Endothelial cell of umbilical vein (primary cell): ENCODE measurements around the gene ITPR1. TPM values are rescaled to one million over a fixed set of nuclear protein-coding genes. Genes with fewer than 3 reads are reported as not detected.

Experiments
- BruUV-seq: library from RNA; stranded (reverse); fragments of 400-500 nt; replicated peaks from 2 replicates; lab custom pipeline; 2021; lab: Mats Ljungman, UMichigan
- CTCF ChIA-PET: fragments of 300-600, 350-600 bp; sonication (Branson Sonifier 250); formaldehyde crosslinking; loops from one replicate; lab custom pipeline; 2021; ENCODE audit warnings: antibody characterized with exemption, inconsistent platforms; lab: Charles Lee
- POLR2A ChIA-PET: fragments of 300-600, 350-600 bp; sonication (Branson Sonifier 250); formaldehyde crosslinking; loops from one replicate; lab custom pipeline; 2021; ENCODE audit warnings: antibody characterized with exemption, inconsistent platforms; lab: Charles Lee
- DNase-seq: peaks from one replicate; pipeline ENCODE4 v3.0.0-alpha.2; 2011; ENCODE audit warnings: low read depth, low spot score
- FAIRE-seq: peaks from 2 replicates; lab custom pipeline; 2011; peaks lifted over from hg19 to GRCh38; lab: Jason Lieb, UNC
- H2AFZ ChIP-seq: 2 replicates; pipeline ENCODE4 v1.6.0; 2012; ENCODE audit warnings: low read depth, low read length, control low read depth, inconsistent platforms
- H3K27ac ChIP-seq: 2 replicates; pipeline ENCODE4 v1.5.1; 2011; ENCODE audit warnings: low read depth, mild to moderate bottlenecking, control low read depth, low read length, moderate library complexity; ENCODE audit not compliant: insufficient read depth
- H3K27me3 ChIP-seq, 2 experiments: 2 replicates each; pipeline versions ENCODE4 v1.6.0 to v1.6.1; 2011; ENCODE audit warnings: low read length in 2 of 2, mixed read lengths in 1 of 2; ENCODE audit not compliant: control insufficient read depth in 2 of 2, insufficient read depth in 2 of 2
- H3K36me3 ChIP-seq, 2 experiments: 2 replicates in 1 of 2; 3 replicates in 1 of 2; pipeline ENCODE4 v1.5.1; 2011; ENCODE audit warnings: low read length in 2 of 2, mild to moderate bottlenecking in 1 of 2, moderate library complexity in 1 of 2; ENCODE audit not compliant: control insufficient read depth in 2 of 2, insufficient read depth in 2 of 2; ENCODE audit errors: extremely low read depth in 1 of 2
- H3K4me1 ChIP-seq: 3 replicates; pipeline ENCODE4 v1.5.1; 2011; ENCODE audit warnings: mild to moderate bottlenecking, low read length; ENCODE audit not compliant: control insufficient read depth, insufficient read depth; ENCODE audit errors: extremely low read depth
- H3K4me2 ChIP-seq: 2 replicates; pipeline ENCODE4 v1.6.1; 2011; ENCODE audit warnings: low read length, control low read depth, mixed read lengths; ENCODE audit not compliant: insufficient read depth
- H3K4me3 ChIP-seq, 3 experiments: fragments of 200-600 bp in 1 of 3; sonication (generic), shearing (Covaris generic) in 1 of 3; replicated peaks in 1 of 3; 2 replicates each; pipeline ENCODE4 v1.5.1; 2011 to 2016; ENCODE audit warnings: control low read depth in 3 of 3, low read length in 3 of 3, mild to moderate bottlenecking in 2 of 3, inconsistent platforms in 1 of 3, low read depth in 1 of 3, moderate library complexity in 1 of 3; ENCODE audit not compliant: insufficient read depth in 1 of 3
- H3K79me2 ChIP-seq: 2 replicates; pipeline ENCODE4 v1.6.0; 2012; ENCODE audit warnings: low read length, inconsistent platforms; ENCODE audit not compliant: control insufficient read depth, insufficient read depth
- H3K9ac ChIP-seq: replicated peaks from 2 replicates; pipeline ENCODE3; 2011; ENCODE audit warnings: low read length, control low read depth; ENCODE audit not compliant: insufficient read depth; ENCODE audit errors: extremely low read depth
- H3K9me1 ChIP-seq: replicated peaks from 3 replicates; pipeline ENCODE4 v1.6.0; 2011; ENCODE audit warnings: mild to moderate bottlenecking, low read length; ENCODE audit not compliant: control insufficient read depth, insufficient read depth; ENCODE audit errors: extremely low read depth
- H3K9me3 ChIP-seq: replicated peaks from 2 replicates; pipeline ENCODE4 v1.5.1; 2012; ENCODE audit warnings: low read length, inconsistent platforms; ENCODE audit not compliant: control insufficient read depth, insufficient read depth
- H4K20me1 ChIP-seq: replicated peaks from 2 replicates; pipeline ENCODE3; 2011; ENCODE audit warnings: mild to moderate bottlenecking, low read length; ENCODE audit not compliant: control insufficient read depth, insufficient read depth; ENCODE audit errors: extremely low read depth
- EZH2 ChIP-seq: IDR thresholded peaks from 2 replicates; pipeline ENCODE4 v1.6.1; 2012; ENCODE audit warnings: borderline replicate concordance, low read depth, mild to moderate bottlenecking, moderate library complexity, low read length, inconsistent platforms; ENCODE audit not compliant: severe bottlenecking
- FOS ChIP-seq: IDR thresholded peaks from 2 replicates; pipeline ENCODE4 v1.6.1; 2011; ENCODE audit warnings: mild to moderate bottlenecking, low read length, moderate library complexity, borderline replicate concordance; ENCODE audit not compliant: insufficient read depth
- GATA2 ChIP-seq: IDR thresholded peaks from 2 replicates; pipeline ENCODE4 v1.7.0; 2011; ENCODE audit warnings: low read depth, mild to moderate bottlenecking, moderate library complexity, mixed read lengths, low read length; ENCODE audit not compliant: insufficient read length, insufficient read depth
- JUN ChIP-seq: IDR thresholded peaks from 2 replicates; pipeline ENCODE4 v1.6.1; 2011; ENCODE audit warnings: borderline replicate concordance, low read depth; ENCODE audit not compliant: insufficient read length, insufficient read depth
- MYC ChIP-seq: IDR thresholded peaks from one replicate; pipeline ENCODE4 v1.6.1; 2011; ENCODE audit warnings: mild to moderate bottlenecking, low read depth, low read length
- POLR2A ChIP-seq: IDR thresholded peaks from 2 replicates; pipeline ENCODE4 v1.6.1; 2012; ENCODE audit warnings: low read depth, mild to moderate bottlenecking, control low read depth, low read length
- POLR2AphosphoS5 ChIP-seq: IDR thresholded peaks from 2 replicates; pipeline ENCODE4 v1.6.1; 2012; ENCODE audit warnings: low read depth, mild to moderate bottlenecking, control low read depth, low read length, moderate library complexity; ENCODE audit not compliant: insufficient read depth
- dilution Hi-C: fragments of 300-500 bp; cut with MboI; formaldehyde crosslinking; loops from one replicate; pipeline ENCODE4 v1.15.0; 2019; ENCODE audit warnings: low sequenced_read_pairs; ENCODE audit not compliant: extremely low pct_ligation_motif_present
- intact Hi-C: fragments of 100-400 bp; cut with micrococcal nuclease; formaldehyde crosslinking; loops from one replicate; pipeline ENCODE4 v1.10.0; 2022
- polyA plus RNA-seq, 4 experiments: library from polyadenylated mRNA; depleted of rRNA in 3 of 4; stranded (reverse) in 3 of 4; unstranded in 1 of 4; fragments of >200 nt; gene quantifications; 2 replicates each; pipeline versions ENCODE4 v1.2.1 to v1.2.3, GENCODE V29; 2011 to 2012; ENCODE audit warnings: missing spikeins in 1 of 4
- total RNA-seq: library from RNA; stranded (reverse); gene quantifications from 2 replicates; pipeline ENCODE4 v1.2.3, GENCODE V29; 2021
- TF ChIP-seq, protein P1 (sequence below): IDR thresholded peaks from 2 replicates; pipeline ENCODE4 v1.6.1; 2011; ENCODE audit not compliant: insufficient read depth, insufficient read length
- TF ChIP-seq, protein P2 (sequence below), 2 donors: IDR thresholded peaks; 1 replicate in 1 of 2; 2 replicates in 1 of 2; pipeline ENCODE4 v1.5.1; 2011; ENCODE audit warnings: low read length in 2 of 2, mild to moderate bottlenecking in 2 of 2, moderate library complexity in 2 of 2, control low read depth in 1 of 2, inconsistent platforms in 1 of 2, low read depth in 1 of 2; ENCODE audit not compliant: insufficient read depth in 1 of 2; ENCODE audit errors: extremely low read depth in 1 of 2

The ITPR1 gene
- total and polyA plus RNA-seq, 2 donors (not counting 3 experiments of a cell fraction or from before 2014, with no cell fraction given): 5.1 to 16.1 TPM

DNA sequence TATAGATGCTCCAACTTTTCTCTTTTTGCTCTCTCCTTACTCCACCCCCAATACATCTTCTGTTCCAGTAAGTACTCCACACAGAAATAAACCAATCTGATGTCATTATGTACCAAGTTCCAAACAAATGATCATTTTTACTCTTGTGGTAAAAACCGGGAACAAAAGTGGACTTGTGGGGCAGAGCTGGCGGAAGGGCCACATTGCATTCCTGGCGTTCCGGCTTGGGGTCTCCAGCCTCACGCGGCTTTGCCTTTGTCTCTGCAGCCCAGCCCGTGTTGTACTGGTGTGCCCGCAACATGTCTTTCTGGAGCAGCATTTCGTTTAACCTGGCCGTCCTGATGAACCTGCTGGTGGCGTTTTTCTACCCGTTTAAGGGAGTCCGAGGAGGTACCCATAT, 301.6 kb downstream of the ITPR1 start:
- Histone ChIP-seq H3K4me3 (no peak overlapping the region), H3K9ac (no peak overlapping the region), H3K4me1 (no peaks in the 10 kb centered on the region), H3K9me1 (no peaks in the 10 kb centered on the region), H3K9me3 (no peaks in the 10 kb centered on the region), H4K20me1 (no peaks in the 10 kb centered on the region), H3K27ac (no peak overlapping the region), H3K27me3 (no peaks in the 10 kb centered on the region), H3K4me2 (no peak overlapping the region), H2AFZ (no peak overlapping the region), H3K79me2 (no peaks in the 10 kb centered on the region), H3K36me3 (no peaks in the 10 kb centered on the region)
- POLR2A ChIA-PET: no interaction called here
- intact Hi-C loops (no loop called here), dilution Hi-C loops (no loop called here)
- TF ChIP-seq, protein P1, sequence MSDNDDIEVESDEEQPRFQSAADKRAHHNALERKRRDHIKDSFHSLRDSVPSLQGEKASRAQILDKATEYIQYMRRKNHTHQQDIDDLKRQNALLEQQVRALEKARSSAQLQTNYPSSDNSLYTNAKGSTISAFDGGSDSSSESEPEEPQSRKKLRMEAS: no peak
- TF ChIP-seq JUN (no peak), GATA2 (no peak), POLR2AphosphoS5 (no peak), POLR2A (no peak), MYC (no peak), EZH2 (no peak), FOS (no peak)
- TF ChIP-seq, protein P2, sequence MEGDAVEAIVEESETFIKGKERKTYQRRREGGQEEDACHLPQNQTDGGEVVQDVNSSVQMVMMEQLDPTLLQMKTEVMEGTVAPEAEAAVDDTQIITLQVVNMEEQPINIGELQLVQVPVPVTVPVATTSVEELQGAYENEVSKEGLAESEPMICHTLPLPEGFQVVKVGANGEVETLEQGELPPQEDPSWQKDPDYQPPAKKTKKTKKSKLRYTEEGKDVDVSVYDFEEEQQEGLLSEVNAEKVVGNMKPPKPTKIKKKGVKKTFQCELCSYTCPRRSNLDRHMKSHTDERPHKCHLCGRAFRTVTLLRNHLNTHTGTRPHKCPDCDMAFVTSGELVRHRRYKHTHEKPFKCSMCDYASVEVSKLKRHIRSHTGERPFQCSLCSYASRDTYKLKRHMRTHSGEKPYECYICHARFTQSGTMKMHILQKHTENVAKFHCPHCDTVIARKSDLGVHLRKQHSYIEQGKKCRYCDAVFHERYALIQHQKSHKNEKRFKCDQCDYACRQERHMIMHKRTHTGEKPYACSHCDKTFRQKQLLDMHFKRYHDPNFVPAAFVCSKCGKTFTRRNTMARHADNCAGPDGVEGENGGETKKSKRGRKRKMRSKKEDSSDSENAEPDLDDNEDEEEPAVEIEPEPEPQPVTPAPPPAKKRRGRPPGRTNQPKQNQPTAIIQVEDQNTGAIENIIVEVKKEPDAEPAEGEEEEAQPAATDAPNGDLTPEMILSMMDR (IDR thresholded peaks at IDR 0.05; ENCODE audit: extremely low read depth in 1 of 2, insufficient read depth in 1 of 2, low read depth in 1 of 2, low read length in 2 of 2): no peak
- FAIRE-seq (no peak), DNase-seq (no peak)
- CTCF ChIA-PET: interaction anchor here (1.7 kb wide), 1 partner anchor 263 kb away, joined by 4 read pairs; no protein-coding TSS in a partner anchor
- BruUV-seq: no TSS peak
